Bone marrow (tissue), 2 donors: ENCODE data around the gene RPS6KB2.
"Not testable (repeated sequence)": the region's sequence is repeated elsewhere in the genome, so short reads cannot be mapped to it uniquely, and the experiment has no call there.

Source experiments
- DNase-seq, 2 donors: peaks; one replicate each; lab custom pipeline; 2025; lab: John Stamatoyannopoulos, UW

The RPS6KB2 gene

GRCh38 chr11:67442504-67443404, 14.5 kb downstream of the RPS6KB2 start:
- no peak for DNase-seq

GRCh38 chr11:67445515-67445914, 17.2 kb downstream of the RPS6KB2 start:
- DNase-seq, result no peak

GRCh38 chr11:67448220-67448609, 19.9 kb downstream of the RPS6KB2 start:
- no peak for DNase-seq

- DNase-seq, result peak in 1 of 2 donors; percentile 6
Measured at GRCh38 chr11:67449116-67449844, 21.0 kb downstream of the RPS6KB2 start.

GRCh38 chr11:67450796-67451657, 22.7 kb downstream of the RPS6KB2 start:
- DNase-seq, result no peak

GRCh38 chr11:67451658-67451976, 23.3 kb downstream of the RPS6KB2 start:
- DNase-seq, result no peak

GRCh38 chr11:67452141-67452952, 24.1 kb downstream of the RPS6KB2 start, which contains the start of gene GPR152:
Gene GPR152 (minus strand): TSS chr11:67452729. CDS start chr11:67452724, 5 bp downstream.
- no peak for DNase-seq

- no peak for DNase-seq
Measured at GRCh38 chr11:67453816-67454732, 25.8 kb downstream of the RPS6KB2 start.

- DNase-seq, result no peak
Measured at GRCh38 chr11:67455054-67455453, 26.8 kb downstream of the RPS6KB2 start, which contains the start of gene CABP4. Gene CABP4 (plus strand): TSS chr11:67455354. CDS start chr11:67455424, 70 bp downstream.

GRCh38 chr11:67456068-67456705, 27.9 kb downstream of the RPS6KB2 start:
- DNase-seq, result no peak

GRCh38 chr11:67457453-67457852, 29.2 kb downstream of the RPS6KB2 start:
- no peak for DNase-seq

- no peak for DNase-seq
Measured at GRCh38 chr11:67458266-67458665, 30.0 kb downstream of the RPS6KB2 start.

GRCh38 chr11:67463186-67463585, 34.9 kb downstream of the RPS6KB2 start:
- DNase-seq, result no peak

GRCh38 chr11:67463680-67464410, 35.6 kb downstream of the RPS6KB2 start:
- no peak for DNase-seq

GRCh38 chr11:67464411-67465188, 36.3 kb downstream of the RPS6KB2 start:
- peak; percentile 70 to 76 for DNase-seq

- no peak for DNase-seq
Measured at GRCh38 chr11:67465189-67465510, 36.9 kb downstream of the RPS6KB2 start.

GRCh38 chr11:67465530-67465929, 37.2 kb downstream of the RPS6KB2 start:
- not testable (repeated sequence) for DNase-seq

- DNase-seq, result no peak
Measured at GRCh38 chr11:67466367-67466766, 38.1 kb downstream of the RPS6KB2 start.
